ENCODE measurements around the gene POLR1A. TPM values are rescaled to one million over a fixed set of nuclear protein-coding genes. Genes with fewer than 3 reads are reported as not detected.

The POLR1A gene
- total and polyA plus RNA-seq, 2 of the 13 experiments (the other 11 are each of a cell fraction or from before 2014, with no cell fraction given): 7.2 to 39.9 TPM

- TF ChIP-seq ZNF256 (CRISPR knock-in tag; conservative IDR thresholded peaks at IDR 0.05) (no peak), ZNF275 (CRISPR knock-in tag; IDR thresholded peaks at IDR 0.05; ENCODE audit: borderline replicate concordance) (no peak), HIVEP1 (CRISPR knock-in tag; IDR thresholded peaks at IDR 0.05) (peak; percentile 29; the same call in 1 of the 2 replicates), ARNT2 (CRISPR knock-in tag; IDR thresholded peaks at IDR 0.05; ENCODE audit: low read depth) (peak; percentile 90; the same call in 1 of the 2 replicates), RXRA (CRISPR knock-in tag; IDR thresholded peaks at IDR 0.05) (peak; percentile 82; the same call in 1 of the 2 replicates), CREBL2 (CRISPR knock-in tag; IDR thresholded peaks at IDR 0.05; ENCODE audit: borderline replicate concordance) (peak; percentile 94), SNRNP70 (IDR thresholded peaks at IDR 0.05; ENCODE audit: low read depth, low read length) (no peak), MEIS1 (CRISPR knock-in tag; IDR thresholded peaks at IDR 0.05; ENCODE audit: borderline replicate concordance) (peak; percentile 42), ZNF782 (CRISPR knock-in tag; IDR thresholded peaks at IDR 0.05; ENCODE audit: borderline replicate concordance) (peak; percentile 89; the same call in 1 of the 2 replicates), PHB2 (IDR thresholded peaks at IDR 0.05; ENCODE audit: partially characterized antibody) (no peak), BRCA1 (CRISPR knock-in tag; IDR thresholded peaks at IDR 0.05) (no peak; the same call in 1 of the 2 replicates), SNAPC5 (CRISPR knock-in tag; IDR thresholded peaks at IDR 0.05; ENCODE audit: borderline replicate concordance) (0 out of 2 replicates have a peak, but pooled peaks have one; percentile 45), MBD4 (IDR thresholded peaks at IDR 0.05; ENCODE audit: borderline replicate concordance, low read length) (peak; percentile 59; the same call in 1 of the 2 replicates), UBTF (CRISPR knock-in tag; IDR thresholded peaks at IDR 0.05) (peak; percentile 82), REST (IDR thresholded peaks at IDR 0.05; ENCODE audit: borderline replicate concordance in 1 of 2, low read depth in 1 of 2, low read length in 2 of 2) (peak in 1 of 2 experiments; percentile 83; a peak in 1 of 4 replicates), RELA (CRISPR knock-in tag; IDR thresholded peaks at IDR 0.05) (no peak), ZNF557 (CRISPR knock-in tag; IDR thresholded peaks at IDR 0.05) (no peak), PRMT3 (CRISPR knock-in tag; IDR thresholded peaks at IDR 0.05; ENCODE audit: borderline replicate concordance, low read depth) (no peak), ZNF550 (CRISPR knock-in tag; IDR thresholded peaks at IDR 0.05; ENCODE audit: borderline replicate concordance) (no peak), NAIF1 (CRISPR knock-in tag; IDR thresholded peaks at IDR 0.05; ENCODE audit: borderline replicate concordance) (peak; percentile 99)
Observed at GRCh38 chr2:86105969-86106945, 571 bp upstream of the POLR1A start, which contains the start of gene PTCD3 (continued).
